ENCODE results near the gene KRT79.

KRT79 gene

GRCh38 chr12:52828156-52828555, 6.0 kb downstream of the KRT79 start:
- TF ChIP-seq, protein P1, sequence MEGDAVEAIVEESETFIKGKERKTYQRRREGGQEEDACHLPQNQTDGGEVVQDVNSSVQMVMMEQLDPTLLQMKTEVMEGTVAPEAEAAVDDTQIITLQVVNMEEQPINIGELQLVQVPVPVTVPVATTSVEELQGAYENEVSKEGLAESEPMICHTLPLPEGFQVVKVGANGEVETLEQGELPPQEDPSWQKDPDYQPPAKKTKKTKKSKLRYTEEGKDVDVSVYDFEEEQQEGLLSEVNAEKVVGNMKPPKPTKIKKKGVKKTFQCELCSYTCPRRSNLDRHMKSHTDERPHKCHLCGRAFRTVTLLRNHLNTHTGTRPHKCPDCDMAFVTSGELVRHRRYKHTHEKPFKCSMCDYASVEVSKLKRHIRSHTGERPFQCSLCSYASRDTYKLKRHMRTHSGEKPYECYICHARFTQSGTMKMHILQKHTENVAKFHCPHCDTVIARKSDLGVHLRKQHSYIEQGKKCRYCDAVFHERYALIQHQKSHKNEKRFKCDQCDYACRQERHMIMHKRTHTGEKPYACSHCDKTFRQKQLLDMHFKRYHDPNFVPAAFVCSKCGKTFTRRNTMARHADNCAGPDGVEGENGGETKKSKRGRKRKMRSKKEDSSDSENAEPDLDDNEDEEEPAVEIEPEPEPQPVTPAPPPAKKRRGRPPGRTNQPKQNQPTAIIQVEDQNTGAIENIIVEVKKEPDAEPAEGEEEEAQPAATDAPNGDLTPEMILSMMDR (IDR thresholded peaks at IDR 0.05): no peak

DNA sequence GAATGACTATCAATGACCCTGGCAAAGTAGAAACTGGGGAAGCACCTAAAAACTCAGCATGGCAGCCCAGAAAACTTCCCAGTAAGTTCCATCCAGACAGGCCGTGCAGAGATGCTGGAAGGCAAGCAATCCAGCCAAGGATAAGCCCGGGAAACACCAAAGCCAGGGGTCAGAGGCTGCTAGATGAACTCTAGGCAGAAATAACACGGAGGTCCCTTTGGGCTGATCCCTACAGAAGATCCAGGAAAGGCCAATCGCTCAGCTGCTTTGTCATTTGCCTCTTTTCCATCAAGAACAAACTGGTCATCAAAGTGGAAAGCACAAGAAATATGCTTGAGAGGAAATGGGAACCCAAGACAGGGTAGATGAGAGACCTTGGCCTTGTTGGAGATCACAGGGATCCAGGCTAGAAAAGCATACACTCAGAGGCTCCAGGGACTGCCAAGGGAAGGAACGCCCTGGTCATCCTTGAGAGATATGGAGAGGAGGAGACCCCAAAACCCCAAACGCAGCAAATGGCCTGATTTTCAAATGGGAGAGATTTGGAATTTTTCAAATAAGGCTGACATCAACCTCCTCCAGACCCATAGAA, 6.5 kb downstream of the KRT79 start:
- TF ChIP-seq, protein P1 (IDR thresholded peaks at IDR 0.05): no peak

DNA sequence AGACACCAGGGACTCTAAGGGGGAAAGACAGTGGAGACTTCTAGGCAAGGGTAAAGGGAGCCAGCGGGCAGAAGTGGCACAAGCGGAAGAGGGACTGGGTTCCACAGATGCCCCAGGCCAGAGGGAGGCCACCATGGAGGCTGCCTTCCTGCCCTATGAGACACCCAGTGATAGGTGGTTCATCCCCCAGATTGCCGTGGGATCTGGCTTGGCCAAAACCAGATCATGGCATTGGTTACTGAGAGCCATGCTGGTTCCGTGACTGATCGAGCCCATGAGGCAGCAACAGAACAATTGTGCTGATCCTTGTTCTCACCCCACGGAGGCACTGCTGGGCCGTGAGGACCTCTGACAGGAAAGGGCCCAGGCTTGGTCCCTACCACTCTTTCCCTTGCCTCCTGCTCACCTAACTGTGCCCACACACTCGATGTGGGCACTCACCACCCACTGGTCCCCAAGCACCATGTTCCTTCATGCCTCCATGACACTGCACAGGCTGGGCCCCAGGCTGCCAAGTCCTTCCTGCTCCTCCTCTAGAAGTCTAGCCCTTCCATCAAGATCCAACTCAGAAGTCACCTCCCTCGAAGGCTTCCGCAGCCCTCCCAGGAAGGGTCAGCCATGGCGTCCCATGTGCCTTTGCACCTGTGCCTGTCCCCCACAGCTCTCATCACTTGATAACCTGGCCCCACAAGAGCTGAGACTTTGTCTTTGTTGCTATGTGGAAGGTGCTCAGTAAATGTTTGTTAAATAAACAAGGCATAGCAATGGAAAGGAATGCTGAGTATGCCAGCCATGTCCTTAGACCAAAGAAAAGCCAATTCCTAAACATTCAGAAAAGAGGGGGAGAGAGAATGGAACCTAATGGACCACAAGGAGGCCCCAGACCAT, 7.3 kb downstream of the KRT79 start:
- TF ChIP-seq, protein P1 (IDR thresholded peaks at IDR 0.05): no peak

- TF ChIP-seq, protein P1 (IDR thresholded peaks at IDR 0.05): no peak
These were observed 8.2 kb downstream of the KRT79 start for GRCh38 chr12:52825961-52826360.

DNA sequence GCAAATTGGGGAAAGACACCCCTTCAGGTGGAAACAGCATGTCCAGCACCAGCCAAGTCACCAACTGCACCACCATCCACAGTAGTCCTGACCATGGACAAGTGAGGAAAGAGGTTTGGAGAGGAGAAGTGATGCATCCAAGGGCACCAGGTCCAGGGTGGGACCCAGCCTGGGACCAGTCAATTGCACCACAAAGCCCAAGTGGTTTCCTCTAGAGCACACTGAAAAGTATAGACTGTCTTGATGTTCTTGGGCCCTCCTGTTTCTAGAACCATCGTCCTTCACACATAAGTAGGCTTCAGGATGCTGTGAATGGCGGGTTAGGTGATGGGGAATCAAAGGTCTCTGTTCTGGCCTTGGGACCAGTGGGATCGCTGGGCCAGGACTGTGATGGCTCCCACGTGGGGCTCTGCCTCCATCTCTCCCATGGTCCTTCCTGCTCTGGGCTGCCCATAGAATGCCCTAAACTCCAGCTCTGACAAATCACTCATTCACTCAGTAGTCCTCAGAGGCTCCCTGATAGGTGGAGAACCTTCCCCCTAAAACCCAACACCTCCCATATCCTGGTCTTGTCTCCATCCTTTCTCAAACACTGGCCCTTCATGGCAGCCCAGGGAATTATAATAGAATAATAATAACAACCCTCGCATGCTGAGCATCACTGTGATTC, 9.2 kb downstream of the KRT79 start:
- TF ChIP-seq, protein P1 (IDR thresholded peaks at IDR 0.05): no peak

GRCh38 chr12:52823761-52824450, 10.2 kb downstream of the KRT79 start:
- TF ChIP-seq, protein P1 (IDR thresholded peaks at IDR 0.05): no peak
